A549 (cell line): ENCODE results near the gene IDH3G.
"Not testable (repeated sequence)": the region's sequence is repeated elsewhere in the genome, so short reads cannot be mapped to it uniquely, and the experiment has no call there.

Source experiments
- JUN ChIP-seq, 2 experiments: fragments of >200 bp; sonication (Bioruptor Twin); formaldehyde crosslinking; IDR thresholded peaks; 2 replicates in 1 of 2; 3 replicates in 1 of 2; pipeline ENCODE4 v1.6.1; 2016 to 2017
- JUNB ChIP-seq: fragments of >200 bp; sonication (Bioruptor Twin); formaldehyde crosslinking; IDR thresholded peaks from 2 replicates; pipeline ENCODE4 v1.6.1; 2016
- MAX ChIP-seq: IDR thresholded peaks from 2 replicates; pipeline ENCODE4 v1.6.1; 2012
- MAZ ChIP-seq: fragments of 150-350 bp; IDR thresholded peaks from 2 replicates; pipeline ENCODE4 v1.6.1; 2014; ENCODE audit warnings: antibody characterized with exemption, low read depth, low read length, borderline replicate concordance
- POLR2A ChIP-seq: IDR thresholded peaks from 2 replicates; pipeline ENCODE4 v1.6.1; 2012; ENCODE audit warnings: mild to moderate bottlenecking, low read length
- POLR2AphosphoS2 ChIP-seq: conservative IDR thresholded peaks from 2 replicates; pipeline ENCODE4 v1.6.1; 2012; ENCODE audit warnings: low read length, improper control_type of control experiment, inconsistent platforms
- RARB ChIP-seq: fragments of 250-450 bp; sonication (Bioruptor Pico); IDR thresholded peaks from 2 replicates; pipeline ENCODE4 v1.8.0; 2021; ENCODE audit warnings: mild to moderate bottlenecking, moderate library complexity
- REST ChIP-seq: fragments of 200-600 bp; sonication (generic); IDR thresholded peaks from 2 replicates; pipeline ENCODE4 v1.6.1; 2016; ENCODE audit warnings: antibody characterized with exemption, mild to moderate bottlenecking, moderate library complexity
- SMC3 ChIP-seq: fragments of >200 bp; sonication (Bioruptor Twin); formaldehyde crosslinking; IDR thresholded peaks from 3 replicates; pipeline ENCODE4 v1.6.1; 2018; ENCODE audit warnings: inconsistent platforms

GRCh38 chrX:153818064-153818463 lies 23.9 kb upstream of the IDH3G start:
- not testable (repeated sequence) for TF ChIP-seq SMC3; JUNB; MAX; REST; JUN (IDR thresholded peaks at IDR 0.05); RARB (CRISPR knock-in tag); POLR2A; MAZ; POLR2AphosphoS2
